Measurements from ENCODE around the gene NELFE.
"Not testable (repeated sequence)": the region's sequence is repeated elsewhere in the genome, so short reads cannot be mapped to it uniquely, and the experiment has no call there.

DNA sequence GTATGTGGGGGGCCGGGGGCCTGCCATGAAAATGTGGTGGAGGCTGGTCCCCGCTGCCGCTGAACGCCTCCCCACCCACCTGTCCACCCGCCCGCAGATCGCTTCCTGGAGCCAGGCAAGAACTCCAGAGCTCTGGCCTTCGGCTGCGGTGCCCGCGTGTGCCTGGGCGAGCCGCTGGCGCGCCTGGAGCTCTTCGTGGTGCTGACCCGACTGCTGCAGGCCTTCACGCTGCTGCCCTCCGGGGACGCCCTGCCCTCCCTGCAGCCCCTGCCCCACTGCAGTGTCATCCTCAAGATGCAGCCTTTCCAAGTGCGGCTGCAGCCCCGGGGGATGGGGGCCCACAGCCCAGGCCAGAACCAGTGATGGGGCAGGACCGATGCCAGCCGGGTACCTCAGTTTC is 49.3 kb upstream of the NELFE start:
- TF ChIP-seq, protein P1, sequence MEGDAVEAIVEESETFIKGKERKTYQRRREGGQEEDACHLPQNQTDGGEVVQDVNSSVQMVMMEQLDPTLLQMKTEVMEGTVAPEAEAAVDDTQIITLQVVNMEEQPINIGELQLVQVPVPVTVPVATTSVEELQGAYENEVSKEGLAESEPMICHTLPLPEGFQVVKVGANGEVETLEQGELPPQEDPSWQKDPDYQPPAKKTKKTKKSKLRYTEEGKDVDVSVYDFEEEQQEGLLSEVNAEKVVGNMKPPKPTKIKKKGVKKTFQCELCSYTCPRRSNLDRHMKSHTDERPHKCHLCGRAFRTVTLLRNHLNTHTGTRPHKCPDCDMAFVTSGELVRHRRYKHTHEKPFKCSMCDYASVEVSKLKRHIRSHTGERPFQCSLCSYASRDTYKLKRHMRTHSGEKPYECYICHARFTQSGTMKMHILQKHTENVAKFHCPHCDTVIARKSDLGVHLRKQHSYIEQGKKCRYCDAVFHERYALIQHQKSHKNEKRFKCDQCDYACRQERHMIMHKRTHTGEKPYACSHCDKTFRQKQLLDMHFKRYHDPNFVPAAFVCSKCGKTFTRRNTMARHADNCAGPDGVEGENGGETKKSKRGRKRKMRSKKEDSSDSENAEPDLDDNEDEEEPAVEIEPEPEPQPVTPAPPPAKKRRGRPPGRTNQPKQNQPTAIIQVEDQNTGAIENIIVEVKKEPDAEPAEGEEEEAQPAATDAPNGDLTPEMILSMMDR (IDR thresholded peaks at IDR 0.05): not testable (repeated sequence)
- not testable (repeated sequence) for TF ChIP-seq POLR2A, EP300, POLR2AphosphoS5 (IDR thresholded peaks at IDR 0.05)
